GM20000 (cell line): Measurements from ENCODE around the gene ANKH.

Experiments used
- DNase-seq: peaks from one replicate; pipeline ENCODE4 v3.0.0; 2012; ENCODE audit warnings: low spot score
- TF ChIP-seq, protein P1 (sequence below): IDR thresholded peaks from 2 replicates; pipeline ENCODE4 v1.5.1; 2012; ENCODE audit warnings: mild to moderate bottlenecking, control low read depth; ENCODE audit errors: extremely low read depth, missing control alignments

ANKH gene

DNA sequence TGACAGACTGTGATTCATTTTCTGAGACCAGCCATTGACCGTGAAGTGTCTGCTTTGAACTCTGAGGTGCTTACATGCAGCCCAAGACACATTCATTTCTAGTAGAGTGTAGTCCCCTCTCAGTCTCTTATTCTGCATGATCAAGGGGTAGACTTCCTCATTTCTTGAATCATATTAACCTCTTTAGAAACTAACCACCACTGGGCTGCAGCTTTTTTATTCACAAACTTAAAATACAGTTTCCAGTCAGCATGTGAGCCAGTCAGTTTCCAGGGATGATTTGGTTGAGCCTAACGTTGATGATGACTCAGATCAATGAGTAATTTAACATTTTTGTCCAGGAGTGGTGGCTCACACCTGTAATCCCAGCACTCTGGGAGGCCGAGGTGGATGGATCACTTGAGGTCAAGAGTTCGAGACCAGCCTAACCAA lies 147.9 kb downstream of the ANKH start:
- TF ChIP-seq, protein P1, sequence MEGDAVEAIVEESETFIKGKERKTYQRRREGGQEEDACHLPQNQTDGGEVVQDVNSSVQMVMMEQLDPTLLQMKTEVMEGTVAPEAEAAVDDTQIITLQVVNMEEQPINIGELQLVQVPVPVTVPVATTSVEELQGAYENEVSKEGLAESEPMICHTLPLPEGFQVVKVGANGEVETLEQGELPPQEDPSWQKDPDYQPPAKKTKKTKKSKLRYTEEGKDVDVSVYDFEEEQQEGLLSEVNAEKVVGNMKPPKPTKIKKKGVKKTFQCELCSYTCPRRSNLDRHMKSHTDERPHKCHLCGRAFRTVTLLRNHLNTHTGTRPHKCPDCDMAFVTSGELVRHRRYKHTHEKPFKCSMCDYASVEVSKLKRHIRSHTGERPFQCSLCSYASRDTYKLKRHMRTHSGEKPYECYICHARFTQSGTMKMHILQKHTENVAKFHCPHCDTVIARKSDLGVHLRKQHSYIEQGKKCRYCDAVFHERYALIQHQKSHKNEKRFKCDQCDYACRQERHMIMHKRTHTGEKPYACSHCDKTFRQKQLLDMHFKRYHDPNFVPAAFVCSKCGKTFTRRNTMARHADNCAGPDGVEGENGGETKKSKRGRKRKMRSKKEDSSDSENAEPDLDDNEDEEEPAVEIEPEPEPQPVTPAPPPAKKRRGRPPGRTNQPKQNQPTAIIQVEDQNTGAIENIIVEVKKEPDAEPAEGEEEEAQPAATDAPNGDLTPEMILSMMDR = no peak
- no peak for DNase-seq

DNA sequence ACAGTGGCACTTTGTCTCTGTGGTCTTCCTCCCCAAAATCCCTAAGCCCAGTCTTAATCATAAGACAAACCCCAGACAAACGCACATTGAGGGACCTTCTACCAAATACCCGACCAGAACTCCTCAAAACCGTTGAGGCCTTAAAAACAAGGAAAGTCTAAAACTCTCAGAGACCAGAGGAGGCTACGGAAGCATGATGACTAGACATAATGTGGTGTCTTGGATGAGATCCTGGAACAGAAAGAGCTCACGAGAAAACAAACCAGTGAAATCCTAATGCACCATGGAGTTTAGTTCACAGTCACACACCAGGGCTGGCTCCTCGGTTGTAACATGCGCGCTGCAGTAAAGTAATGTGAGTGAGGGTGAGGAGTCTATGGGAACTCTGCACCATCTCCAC lies 148.7 kb downstream of the ANKH start:
- TF ChIP-seq, protein P1 = no peak
- no peak for DNase-seq

DNA sequence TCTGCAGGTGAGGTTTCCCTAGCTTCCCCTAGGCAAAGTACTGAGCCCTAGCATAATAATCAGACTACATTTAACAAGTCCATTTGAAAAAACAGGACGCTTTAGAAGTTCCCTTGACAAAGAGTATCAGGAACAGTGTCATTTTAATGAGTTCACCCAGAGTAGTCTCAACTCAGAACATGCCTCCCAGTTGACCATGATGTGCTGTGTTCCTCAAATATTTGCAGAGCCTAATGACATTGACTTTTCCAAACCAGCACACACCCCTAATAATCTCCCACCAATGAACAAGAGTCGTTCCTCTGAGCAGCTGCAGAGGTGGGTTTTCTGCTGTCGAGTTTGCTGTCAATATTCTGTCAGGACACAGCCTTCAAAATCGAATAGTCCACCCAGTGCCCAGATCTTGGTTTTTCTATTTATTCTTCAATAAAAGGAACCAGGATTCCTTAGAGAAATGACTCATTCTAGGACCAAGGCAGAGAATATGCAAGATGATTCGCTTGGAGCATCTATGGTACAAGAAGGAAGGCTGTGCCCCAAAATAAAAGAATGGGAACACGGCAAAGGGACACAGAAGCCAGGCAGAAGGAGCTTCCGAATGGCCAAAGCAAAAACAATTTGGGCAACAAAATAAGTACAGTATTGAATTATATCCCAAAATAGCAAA lies 149.5 kb downstream of the ANKH start:
- DNase-seq = no peak
- TF ChIP-seq, protein P1 = no peak

DNA sequence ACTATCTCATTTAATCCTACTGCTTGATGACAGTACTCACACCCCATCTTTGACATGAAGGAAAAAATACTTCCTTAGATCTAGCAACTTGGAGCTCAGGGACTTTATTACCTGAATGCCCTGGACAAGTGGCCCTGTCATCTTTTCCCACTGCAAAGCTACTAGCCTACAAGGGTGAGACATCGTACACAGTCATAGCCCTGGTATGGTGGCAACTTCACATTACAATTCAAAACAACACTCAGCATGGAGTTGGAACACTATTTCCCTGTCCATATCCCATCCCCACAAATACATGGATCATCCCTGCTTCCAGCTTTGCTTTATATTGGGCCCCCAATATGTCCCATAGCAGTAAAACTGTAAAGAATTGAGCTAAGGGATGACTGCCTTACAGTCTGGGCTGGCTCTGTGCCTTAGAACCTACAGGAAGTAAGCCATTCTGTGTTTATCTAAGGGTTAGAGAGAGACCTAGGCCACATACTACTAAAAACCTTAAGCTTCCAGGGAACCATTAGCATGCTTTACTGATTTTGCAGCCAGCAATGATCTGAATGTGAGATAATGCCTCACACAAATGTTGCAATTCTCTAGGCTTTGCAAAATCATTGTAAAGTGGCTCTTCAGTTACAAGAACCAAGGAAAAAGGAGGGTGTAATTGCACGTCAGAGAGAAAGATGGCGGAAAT lies 151.2 kb downstream of the ANKH start:
- TF ChIP-seq, protein P1 = no peak
- DNase-seq = no peak

DNA sequence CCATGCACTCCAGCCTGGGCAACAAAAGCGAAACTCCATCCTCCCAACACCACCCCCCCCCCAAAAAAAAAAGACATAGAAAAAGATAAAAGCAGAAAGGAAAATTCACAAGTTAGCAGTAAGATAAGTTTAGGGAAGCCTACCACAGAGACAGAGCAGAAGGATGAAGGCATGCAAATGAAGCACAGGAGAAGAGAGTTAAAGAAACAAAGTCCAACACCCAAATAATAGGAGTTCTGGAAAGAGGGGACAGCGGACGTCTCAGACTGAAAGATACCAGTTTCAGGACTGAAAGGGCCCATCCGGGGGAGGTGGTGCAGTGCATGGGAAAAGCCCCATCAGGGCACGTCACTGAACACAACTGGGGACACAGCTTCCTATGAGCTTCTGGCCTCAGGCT lies 152.8 kb downstream of the ANKH start:
- no peak for DNase-seq
- TF ChIP-seq, protein P1 = no peak

DNA sequence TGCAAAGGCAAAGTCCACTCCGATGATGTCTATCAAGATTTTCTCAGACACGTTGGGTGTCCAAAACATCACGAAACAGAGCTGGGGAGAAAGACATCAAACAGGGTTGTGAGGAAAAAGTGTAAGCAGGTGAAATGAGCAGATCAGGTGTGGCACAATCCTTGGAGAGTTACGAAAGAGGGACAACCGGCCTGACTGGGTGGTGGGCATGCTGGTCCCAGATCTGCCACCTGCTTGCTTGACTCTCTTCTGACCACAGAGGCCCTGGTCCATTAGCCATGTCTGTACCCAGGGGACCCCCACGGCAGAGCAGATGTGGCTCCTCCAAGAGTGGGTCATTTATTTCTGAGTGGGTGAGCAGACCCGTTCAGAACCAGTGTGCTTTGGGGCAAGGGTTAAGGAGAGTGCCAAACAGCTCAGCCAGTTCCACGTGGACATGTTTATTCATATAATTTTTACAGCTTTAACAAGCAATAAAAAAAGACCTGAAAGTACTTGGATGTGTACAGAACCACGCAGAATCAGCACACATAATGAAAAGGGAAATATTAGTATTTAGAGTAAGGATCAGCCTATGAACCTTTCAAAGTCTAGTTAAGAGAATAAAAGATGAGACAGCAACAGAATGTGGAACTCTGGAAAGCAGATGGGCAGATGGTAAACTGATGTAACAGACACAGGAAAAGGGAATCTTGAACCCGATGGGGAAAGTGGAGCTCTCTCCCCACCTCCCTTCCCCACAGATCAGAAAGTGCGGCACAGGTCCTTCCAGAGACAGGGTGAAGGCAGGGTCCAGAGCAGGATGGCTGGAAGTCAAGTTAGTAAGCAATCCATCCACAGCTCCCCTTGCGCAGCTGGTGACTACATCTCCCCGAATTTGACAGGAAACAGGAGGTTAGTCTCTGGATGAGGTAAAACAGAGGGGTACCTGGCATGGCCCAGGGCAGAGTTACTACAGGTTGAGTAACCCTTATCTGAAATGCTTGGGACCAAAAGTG lies 154.5 kb downstream of the ANKH start:
- no peak for DNase-seq
- TF ChIP-seq, protein P1 = no peak
